Measurements from ENCODE around the gene SLC26A2.
"Not testable (repeated sequence)": the region's sequence is repeated elsewhere in the genome, so short reads cannot be mapped to it uniquely, and the experiment has no call there.

Gene SLC26A2

DNA sequence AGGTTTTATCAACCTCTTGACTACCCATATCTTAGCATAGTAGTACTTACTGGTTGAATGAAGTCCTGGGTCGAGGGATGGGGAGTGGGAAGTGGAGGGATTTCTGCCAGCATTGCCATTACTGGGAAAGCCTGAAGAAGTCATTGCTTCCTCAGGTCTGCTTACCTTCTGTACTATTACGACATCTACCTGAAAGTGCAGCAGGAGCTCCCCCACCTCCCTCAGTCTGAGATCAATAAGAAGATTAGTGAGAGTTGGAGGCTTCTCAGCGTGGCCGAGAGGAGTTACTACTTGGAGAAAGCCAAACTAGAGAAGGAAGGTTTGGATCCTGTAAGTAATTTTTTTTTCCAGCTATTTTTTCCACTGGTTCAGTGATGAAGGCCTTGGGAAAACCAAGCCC lies 45.8 kb downstream of the SLC26A2 start:
- no peak for DNase-seq (ENCODE audit: low read depth)

DNA sequence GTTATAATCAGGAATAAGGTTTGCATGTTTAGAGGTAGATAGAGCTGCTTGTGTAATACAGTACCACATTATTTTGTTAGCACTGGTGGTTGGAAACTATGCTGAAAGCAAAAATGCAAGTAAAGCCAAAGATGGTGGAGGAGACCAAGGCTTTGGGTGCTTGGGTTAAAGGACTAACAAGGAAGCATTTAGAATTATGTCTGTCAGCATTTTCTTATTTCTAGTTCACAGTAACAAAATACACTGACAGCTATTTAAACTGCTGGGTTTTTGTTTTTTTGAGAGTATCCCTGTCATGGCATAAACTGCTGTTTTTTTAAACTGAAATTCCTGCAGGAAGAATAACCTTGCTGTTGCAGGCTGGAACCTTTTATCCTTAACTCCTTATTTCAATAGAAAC lies 46.5 kb downstream of the SLC26A2 start:
- DNase-seq (ENCODE audit: low read depth) = no peak

DNA sequence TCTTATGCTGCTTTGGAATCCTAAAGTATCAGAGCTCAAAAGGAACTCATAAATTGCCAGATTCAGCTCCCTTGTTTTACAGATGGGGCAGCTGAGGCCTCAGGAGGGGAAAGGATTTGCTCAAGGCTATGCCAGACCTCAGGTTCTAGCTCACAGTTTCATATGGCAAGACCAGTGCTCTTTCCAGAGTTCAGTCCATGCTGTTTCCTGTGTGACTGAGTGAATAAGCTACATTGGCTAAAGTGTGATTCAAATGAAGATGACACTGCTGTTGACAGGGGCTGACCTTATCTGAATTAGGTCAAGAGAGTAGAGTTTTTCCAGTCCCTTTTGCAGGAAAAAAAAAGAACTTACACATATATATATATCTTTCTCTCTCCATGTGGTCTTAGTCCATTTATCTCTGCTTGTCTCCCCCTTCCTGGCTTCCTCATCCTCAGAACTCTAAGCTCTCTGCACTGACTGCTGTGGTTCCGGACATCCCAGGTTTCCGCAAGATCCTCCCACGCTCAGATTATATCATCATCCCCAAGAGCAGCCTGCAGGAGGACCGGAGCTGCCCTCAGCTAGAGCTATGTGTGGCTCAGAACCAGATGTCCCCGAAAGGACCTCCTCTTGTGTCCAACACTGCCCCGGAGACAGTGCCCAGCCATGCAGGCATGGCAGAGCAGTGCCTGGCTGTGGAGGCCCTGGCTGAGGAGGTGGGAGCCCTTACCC lies 49.3 kb downstream of the SLC26A2 start:
- DNase-seq (ENCODE audit: low read depth) = no peak

DNA sequence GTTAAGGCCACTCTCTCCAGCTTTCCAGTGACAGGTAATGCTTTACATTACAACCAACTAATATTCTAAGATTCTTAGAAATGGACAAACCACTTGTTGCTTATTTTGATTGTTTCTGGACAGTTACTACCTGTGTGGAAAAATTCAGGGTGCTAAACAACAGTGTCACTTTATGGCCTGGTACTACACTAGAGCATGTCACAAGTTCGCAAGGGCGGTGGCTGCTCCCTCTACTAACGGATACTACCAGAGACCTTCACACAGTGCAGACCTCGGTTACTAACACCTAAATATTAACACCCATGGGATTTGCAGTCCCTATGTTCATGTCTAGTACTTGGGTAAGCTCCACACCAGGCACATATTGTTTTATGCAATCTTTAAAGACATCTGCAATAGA lies 53.4 kb downstream of the SLC26A2 start:
- DNase-seq (ENCODE audit: low read depth) = no peak

DNA sequence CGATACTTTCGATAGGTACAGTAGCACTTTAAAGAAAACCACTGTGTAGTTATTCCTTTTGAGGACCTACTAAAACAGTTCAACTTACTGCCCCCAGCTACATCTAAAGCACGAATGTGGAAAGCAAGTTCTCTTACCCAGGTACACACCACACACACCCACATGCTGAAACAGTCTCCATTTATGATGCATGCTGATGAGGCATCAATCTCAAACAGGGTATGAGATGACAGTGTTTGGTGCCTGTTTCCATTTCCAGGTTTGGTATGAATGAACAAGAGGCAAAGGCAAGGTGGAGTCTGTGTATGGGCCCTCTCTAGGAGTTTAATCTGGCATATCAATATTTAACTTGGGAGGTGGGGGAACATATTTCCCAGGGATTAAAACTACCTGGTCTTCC lies 53.9 kb downstream of the SLC26A2 start:
- DNase-seq (ENCODE audit: low read depth) = no peak

DNA sequence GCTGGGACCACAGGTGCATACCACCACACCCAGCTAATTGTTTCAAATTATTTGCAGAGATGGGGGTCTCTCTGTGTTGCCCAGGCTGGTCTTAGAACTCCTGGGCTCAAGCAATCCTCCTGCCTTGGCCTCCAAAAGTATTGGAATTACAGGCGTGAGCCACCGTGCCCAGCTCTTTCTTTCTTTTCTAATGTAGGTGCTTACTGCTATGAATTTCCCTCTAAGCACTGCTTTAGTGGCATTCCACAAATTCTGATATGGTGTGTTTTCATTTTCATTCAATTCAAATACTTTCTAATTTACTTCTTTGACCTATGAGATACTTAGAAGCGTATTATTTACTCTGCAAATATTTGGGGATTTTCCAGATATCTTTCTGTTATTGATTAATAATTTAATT lies 54.9 kb downstream of the SLC26A2 start:
- no peak for DNase-seq (ENCODE audit: low read depth)

DNA sequence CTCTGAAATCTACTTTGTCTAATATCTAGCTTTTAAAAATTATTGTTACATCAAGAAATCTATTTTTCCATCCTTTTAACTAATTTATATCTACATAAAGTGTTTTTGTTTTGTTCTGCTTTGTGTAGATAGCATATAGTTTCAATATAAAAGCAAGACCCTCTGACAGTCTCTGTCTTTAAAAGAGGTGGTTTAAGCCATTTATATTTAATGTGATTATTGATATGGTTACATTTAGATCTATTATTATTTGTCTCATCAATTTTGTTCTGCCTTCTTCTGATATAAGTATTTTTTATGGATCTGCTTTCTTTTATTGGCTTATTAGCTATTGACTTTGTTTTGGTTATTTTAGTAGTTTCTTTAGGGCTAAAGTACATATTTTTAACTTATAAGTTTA lies 56.0 kb downstream of the SLC26A2 start:
- no peak for DNase-seq (ENCODE audit: low read depth)

DNA sequence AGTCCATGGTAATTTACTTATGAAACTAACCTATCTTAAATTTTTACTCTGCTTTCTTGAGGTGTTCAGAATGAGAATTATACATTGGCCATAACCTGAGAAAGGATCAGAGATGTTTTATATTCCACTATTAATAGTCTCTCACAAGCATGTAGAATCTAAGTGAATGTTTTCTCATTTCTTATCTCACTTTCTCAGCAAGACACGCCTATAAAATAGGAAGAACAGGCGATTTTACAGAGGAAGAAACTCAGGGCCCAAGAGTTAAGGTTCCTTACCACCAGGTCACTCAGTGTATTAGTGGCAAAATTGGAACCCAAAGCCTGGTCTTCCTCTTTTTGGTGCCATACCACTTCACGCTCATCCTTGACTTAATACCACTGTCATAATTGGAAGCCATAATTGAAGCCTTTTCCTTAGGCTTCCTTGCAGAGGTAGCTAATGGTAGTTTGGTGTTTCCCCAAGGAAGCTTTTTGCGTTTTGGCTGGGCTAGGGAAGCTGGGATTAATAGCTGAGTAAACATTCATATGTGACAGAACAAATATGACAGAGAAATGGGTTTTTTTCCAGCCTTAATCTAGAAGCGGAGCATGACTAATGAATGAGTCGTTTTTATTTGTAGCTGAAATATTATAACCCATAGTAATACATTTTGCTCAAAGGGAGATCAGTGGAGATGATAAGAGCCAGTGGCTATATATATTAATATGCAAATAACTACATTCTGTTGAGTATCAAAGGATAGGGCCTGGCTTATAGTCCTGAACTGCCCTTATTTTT lies 56.9 kb downstream of the SLC26A2 start:
- no peak for DNase-seq (ENCODE audit: low read depth)

DNA sequence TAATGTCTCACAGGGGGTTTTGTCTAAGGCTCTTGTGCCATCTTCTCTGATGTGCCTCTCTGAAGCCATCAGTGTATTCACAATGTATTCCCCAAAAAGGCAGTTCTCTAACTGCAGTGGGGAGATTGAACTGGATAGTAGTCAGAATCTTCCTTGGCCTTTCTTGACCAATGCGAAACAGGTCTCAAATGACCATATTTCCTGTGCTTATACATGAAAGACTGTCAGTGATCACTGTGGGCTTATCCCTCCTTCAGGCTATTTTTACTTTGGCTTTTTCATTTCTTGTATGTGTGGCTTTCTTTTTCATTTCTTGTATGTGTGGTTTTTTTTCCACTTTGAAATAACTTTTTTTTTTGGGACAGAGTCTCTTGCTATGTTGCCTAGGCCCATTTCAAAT lies 59.7 kb downstream of the SLC26A2 start:
- no peak for DNase-seq (ENCODE audit: low read depth)

DNA sequence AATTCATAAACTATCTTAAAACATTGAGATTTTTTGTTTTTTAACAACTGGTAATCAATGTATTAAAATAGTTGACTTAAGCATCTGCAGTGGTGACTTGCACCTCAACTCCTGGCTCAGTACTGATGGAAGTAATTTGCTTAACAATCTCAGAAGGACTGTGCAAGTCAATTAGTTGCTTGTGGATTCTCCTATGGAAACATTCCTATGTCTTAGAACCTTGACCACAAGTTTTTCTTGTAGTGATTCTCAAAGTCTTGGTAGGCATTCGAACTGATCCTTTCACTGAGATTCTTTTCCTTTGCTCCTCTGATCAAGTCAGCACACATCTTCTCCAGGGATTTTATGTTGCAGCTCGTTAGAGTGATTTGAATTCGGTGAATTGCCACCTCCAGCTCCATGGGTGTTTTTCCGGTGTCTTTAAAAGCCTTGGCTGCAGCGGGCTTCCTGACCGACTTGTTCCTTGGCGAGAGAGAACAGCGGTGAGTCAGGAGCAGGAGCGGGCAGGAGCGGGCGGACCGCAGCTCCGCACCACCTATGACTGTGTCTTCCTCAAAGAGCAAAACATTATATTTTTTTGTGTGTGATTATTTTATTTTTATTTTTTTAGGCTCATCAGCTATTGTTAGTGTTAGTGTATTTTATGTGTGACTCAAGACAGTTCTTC lies 61.1 kb downstream of the SLC26A2 start:
- no peak for DNase-seq (ENCODE audit: low read depth)

DNA sequence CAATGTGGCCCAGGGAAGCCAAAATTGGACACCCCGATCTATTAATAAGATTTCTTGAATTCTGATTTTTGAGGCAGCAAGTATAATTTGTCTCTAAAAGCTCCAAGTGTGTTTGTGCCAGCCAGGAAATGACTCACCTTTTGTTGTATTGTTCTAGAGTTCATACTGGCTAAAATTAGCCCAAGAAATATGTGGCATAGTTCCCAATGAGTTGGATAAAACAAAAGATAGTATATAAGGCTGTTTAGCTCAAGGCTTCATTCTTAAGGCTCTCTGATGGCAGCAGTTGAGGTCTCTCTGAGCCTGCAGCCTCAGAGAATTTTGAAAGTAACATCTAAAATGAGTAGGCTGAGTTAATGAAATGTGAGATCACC lies 61.6 kb downstream of the SLC26A2 start:
- no peak for DNase-seq (ENCODE audit: low read depth)

DNA sequence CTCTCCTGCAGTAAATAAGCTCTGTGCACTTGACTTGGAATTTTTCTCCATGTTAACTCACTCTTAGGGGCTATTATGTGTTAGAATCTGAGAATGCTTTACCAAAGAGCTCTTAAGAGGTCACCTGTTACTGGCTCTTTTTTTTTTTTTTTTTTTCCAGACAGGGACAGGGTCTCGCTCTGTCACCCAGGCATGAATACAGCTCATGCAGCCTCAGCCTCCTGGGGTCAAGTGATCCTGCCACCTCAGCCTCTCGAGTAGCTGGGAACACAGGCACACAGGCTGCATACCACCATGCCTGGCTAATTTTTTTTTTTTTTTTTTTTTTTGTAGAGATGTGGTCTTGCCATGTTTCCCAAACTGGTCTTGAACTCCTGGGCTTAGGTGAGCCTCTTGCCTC lies 62.1 kb downstream of the SLC26A2 start:
- DNase-seq (ENCODE audit: low read depth) = no peak

DNA sequence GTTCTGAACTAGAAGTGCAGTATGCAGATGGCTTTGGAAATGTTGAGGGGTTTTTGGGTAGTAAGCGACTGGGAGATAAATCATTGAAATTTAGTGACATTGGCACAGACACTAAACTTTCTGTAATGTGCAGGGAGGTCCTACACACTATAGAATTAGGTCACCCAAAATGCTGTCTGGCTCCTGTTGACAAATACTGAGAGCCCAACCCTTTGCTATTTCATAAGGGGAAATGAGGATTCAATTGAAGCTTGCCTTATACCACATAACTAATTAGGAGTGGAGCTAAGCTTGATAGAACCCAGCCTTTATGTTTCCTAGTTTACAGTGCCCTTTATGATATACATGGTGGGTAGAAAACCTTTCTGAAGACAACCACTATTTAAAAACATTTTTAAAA lies 62.6 kb downstream of the SLC26A2 start:
- no peak for DNase-seq (ENCODE audit: low read depth)

DNA sequence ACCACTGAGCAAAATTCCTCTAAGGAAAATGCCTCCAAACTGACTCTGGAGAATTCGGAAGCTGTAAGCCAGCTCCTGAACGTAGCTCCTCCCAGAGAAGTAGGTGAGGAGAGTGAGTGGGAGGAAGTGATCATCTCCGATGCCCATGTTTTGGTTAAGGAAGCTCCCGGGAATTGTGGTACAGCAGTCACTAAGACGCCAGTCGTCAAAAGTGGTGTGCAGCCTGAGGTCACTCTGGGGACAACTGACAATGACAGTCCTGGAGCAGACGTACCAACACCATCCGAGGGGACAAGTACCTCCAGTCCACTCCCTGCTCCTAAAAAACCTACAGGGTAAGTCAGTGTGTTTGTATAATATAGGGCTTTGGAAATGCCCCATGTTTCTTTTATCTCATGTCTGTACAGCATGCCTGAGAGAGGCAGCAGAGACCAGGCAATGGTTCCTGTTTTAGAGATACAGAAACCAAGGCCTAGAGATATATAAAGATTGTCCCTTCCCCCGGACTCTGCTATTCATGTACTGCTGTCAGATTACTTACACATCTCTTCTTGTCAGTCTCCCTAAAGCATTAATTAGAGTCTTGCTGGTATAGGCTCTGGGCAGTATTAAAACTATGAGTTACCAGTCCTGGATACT lies 63.9 kb downstream of the SLC26A2 start:
- no peak for DNase-seq (ENCODE audit: low read depth)

DNA sequence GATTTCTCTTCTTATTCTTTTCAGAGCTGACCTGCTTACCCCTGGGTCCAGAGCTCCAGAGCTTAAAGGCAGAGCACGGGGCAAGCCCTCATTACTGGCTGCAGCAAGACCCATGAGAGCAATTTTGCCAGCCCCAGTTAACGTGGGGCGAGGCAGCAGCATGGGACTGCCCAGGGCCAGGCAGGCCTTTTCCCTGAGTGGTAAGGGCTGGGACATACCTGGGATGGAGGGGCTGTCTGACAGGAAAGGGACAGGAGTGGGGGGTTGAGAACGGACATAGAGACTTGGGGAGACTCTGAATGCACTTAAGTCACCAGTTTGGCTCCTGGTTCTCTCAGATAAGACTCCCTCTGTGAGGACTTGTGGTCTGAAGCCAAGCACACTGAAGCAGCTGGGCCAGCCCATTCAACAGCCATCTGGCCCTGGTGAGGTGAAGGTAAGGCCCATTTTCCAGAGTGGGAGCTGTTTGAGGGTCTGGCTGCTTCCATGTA lies 66.2 kb downstream of the SLC26A2 start:
- DNase-seq (ENCODE audit: low read depth) = no peak

DNA sequence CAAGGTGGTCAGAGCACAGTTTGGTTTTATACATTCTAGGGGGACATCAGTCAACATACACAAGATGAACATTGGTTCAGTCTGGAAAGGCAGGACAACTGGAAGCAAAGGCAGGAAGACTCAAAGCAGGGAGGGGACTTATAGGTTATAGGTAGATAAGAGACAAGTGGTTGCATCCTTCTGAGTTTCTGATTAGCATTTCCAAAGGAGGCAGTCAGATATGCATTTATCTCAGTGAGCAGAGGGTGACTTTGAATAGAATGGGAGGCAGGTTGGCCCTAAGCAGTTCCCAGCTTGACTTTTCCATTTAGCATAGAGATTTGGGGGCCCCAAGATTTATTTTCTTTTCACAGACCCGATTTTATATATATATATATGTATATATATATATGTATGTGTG lies 67.5 kb downstream of the SLC26A2 start:
- DNase-seq (ENCODE audit: low read depth) = not testable (repeated sequence)

DNA sequence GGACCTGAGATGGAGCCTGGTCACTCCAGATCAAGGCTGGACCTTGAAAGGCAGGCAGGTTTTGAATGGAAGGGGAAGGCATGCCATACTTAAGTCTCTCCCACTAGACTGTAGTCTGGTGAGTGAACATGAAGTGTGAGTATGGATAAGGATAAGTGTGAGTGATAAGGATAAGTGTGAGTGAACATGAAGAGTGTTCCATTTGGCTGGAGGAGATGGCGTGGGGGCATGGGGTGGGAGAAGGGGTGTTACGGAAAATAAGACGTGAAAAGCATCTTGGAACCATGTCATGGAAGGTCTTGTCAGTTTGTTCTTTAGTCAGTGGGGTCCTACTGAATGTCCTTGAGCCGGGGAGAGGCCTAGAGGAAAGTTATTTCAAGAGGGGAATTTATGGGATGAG lies 72.8 kb downstream of the SLC26A2 start:
- DNase-seq (ENCODE audit: low read depth) = no peak

DNA sequence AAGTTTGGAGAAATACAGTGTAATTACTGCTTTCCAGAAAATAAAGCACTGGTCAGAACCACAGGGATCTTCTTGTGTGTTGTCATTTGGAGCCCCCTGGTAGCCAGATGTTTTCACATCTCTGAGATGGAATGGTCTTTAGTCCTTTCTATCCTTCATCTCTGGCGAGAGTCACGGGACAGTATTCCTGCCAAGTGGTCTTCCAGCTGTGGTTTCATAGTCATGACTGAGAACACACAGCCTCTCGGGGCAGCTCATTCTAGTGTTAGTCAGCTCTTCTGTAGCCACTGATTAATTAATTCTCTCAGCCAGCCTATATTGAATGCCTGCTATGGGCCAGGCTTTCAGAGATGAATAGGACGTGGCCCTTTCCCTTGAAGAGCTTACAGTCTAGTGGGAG lies 74.1 kb downstream of the SLC26A2 start:
- DNase-seq (ENCODE audit: low read depth) = no peak

DNA sequence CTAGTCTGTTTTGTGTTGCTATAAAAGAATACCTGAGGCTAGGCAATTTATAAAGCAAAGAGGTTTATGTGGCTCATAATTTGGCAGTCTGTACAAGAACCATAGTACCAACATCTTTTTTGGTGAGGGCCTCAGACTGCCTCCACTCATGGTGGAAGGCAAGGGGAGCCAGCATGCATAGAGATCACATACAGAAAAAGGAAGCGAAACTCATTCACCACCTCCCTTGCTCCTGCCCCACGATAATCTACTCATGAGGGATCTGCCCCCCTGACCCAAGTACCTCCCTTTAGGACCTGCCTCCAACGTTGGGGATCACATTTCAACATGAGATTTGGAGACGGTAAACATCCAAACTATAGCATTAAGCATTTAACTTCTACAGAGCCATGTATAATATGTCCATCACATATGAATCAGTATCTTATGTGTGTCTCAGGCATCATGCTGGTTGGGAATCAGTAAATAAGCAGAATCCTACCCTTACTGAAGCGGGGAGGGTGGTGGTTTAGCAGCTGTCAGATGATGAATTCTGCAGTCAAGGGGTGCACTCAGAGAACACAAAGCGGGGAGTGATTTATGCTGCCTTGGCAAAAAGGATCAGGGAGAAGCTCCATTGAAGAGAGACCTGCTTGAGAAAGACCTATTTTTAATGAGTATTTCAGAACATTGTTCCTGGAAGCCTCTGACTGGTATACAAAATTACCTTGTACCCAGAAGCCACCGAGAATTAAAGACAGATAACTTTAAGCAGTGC lies 74.8 kb downstream of the SLC26A2 start:
- no peak for DNase-seq (ENCODE audit: low read depth)

DNA sequence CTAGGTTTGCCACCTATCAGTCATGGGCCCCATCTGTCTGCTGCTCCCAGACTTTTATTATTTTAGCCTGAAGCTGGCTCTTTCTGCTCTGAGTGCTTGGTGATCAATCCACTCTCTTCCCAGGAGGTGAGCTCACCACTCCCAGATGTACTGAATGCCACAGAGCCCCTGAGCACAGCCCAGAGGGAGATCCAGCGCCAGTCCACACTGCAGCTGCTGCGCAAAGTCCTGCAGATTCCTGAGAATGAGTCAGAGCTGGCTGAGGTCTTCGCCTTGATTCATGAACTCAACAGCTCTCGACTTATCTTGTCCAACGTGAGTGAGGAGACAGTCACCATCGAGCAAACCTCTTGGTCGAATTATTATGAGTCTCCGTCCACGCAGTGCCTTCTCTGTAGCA lies 76.0 kb downstream of the SLC26A2 start:
- peak; percentile 73 for DNase-seq (ENCODE audit: low read depth)

Data from HS-27A (cell line).